Measurements from ENCODE around the gene FBXW5.

The FBXW5 gene

GRCh38 chr9:136947955-136948510 is 3.5 kb upstream of the FBXW5 start:
- DNase-seq (ENCODE audit: low read depth): no peak

DNA sequence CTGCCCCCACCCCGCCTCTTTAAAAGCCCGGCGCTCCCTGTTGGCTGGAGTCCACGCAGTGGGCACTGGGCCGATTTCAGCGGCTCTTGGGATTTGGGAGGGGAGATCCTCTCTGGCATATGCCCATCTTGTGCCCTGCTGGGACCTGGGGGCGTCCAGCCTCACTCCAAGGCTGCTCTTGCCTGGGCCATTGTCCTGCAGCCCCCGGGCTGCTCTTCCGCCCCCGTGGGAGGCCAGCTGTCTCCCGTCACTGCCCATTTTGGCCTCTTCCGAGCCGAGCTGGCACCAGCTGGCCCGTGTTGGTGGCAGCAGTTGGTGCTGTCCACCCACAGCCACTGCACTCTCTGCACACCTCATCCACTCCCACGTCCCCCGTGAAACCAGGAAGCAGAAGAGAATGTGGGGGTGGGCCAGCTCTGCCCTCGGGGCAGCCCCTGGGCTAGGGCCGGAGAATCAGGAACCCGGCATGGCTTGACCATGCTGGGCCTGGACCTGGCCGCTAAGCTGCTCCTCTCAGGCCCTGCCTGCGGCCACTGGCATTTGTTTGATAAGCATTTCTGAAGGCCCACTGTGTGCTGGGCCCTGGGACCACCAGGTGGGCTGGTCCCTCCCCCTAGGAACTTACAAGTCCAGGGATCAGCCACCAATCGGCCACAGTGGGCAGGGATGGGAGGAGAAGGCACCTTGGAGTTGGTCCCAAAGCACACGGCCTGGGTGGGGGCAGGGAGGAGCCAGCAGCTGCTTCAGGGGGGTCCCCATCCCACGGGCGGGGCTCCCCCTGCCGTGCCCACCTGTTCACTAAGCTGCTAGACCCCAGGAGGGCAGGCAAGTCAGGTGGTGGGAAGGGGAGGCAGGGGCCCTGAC is 2.7 kb upstream of the FBXW5 start:
- no peak for DNase-seq (ENCODE audit: low read depth)

GRCh38 chr9:136946228-136947027 is 1.9 kb upstream of the FBXW5 start:
- no peak for DNase-seq (ENCODE audit: low read depth)

DNA sequence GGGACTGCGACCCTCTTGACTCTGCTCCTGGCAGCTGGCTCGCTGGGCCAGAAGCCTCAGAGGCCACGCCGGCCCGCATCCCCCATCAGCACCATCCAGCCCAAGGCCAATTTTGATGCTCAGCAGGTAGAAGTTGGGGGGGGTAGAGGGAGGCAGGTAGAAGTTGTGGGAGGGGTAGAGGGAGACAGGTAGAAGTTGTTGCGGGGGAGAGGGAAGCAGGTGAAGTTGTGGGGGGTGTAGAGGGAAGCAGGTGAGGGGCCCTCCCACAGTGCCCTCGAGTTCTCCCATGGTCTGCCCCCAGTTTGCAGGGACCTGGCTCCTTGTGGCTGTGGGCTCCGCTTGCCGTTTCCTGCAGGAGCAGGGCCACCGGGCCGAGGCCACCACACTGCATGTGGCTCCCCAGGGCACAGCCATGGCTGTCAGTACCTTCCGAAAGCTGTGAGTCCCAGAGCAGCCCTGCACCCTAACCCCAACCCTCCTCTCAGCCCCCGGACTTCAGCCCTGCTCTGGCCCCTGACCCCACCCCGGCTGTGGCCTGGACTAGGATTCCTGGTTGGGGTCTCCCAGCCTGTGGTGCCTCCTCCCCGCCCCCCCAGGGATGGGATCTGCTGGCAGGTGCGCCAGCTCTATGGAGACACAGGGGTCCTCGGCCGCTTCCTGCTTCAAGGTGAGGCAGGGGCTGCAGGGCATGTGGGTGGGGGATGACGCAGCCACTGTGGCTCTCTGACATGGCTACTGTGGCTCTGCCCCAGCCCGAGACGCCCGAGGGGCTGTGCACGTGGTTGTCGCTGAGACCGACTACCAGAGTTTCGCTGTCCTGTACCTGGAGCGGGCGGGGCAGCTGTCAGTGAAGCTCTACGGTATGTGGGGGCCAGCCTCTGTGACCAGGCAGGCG is 1.0 kb upstream of the FBXW5 start:
- no peak for DNase-seq (ENCODE audit: low read depth)

- DNase-seq (ENCODE audit: low read depth): no peak
Measured at GRCh38 chr9:136944212-136944518, 373 bp downstream of the FBXW5 start.

DNA sequence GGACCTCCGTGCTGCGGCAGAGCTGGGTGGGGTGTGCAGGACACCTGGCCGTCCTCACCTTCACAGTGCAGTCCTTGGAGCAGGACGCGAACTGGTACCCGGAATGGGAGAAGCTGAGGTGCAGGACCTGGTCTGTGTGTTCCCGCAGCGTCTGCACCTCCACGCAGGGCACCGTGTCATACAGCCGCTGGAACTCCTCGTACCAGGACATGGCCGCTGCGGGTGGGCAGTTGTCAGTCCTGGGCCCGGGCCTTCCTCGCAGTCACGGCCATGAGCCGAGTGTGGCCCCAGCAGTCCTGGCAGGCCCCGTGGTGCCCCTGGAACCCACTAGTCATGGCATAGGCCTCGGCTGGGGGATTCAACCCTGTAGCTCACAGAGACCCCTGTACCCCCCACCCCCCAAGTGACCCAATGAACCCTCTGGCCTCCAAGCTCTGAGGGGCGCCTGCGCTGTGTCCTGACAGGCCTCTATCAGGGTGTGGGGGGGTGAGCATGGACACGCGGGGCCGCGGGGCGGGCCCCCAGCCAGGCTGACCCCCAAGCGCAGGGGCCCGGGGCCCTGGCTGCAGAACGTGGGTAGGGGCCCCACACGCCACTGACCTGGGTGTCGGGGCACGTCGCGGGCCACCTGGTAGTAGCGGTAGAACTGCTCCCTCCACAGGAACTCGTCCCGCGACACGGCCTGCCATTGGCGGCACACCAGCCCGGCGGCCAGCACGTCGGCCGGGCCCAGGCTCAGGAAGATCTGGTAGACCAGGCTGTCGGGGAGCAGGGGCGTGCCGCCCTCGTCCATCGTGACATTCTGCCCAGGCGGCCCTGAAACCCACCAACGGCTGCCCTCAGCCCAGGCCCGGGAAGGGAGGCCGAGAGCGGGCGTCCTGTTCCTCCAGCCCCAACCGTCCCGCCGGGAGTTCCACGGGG is 987 bp downstream of the FBXW5 start:
- DNase-seq (ENCODE audit: low read depth): no peak

DNA sequence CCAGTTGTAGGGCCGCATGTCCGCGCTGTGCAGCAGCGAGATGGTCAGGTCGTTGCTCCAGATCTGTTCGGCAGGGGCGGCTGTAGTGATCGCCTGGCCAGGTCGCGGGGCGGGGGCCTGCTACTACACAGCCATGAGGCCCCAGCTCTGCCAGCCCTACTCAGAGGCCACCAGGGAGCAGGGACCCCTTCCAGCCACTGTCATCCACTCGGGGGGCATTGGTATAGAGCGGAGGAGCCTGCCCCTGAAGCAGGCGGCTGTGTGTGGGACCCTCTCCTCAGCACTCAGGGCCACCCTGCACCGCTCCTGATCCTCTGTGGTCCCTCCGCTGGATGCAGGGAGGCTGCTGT is 1.7 kb downstream of the FBXW5 start:
- no peak for DNase-seq (ENCODE audit: low read depth)

DNA sequence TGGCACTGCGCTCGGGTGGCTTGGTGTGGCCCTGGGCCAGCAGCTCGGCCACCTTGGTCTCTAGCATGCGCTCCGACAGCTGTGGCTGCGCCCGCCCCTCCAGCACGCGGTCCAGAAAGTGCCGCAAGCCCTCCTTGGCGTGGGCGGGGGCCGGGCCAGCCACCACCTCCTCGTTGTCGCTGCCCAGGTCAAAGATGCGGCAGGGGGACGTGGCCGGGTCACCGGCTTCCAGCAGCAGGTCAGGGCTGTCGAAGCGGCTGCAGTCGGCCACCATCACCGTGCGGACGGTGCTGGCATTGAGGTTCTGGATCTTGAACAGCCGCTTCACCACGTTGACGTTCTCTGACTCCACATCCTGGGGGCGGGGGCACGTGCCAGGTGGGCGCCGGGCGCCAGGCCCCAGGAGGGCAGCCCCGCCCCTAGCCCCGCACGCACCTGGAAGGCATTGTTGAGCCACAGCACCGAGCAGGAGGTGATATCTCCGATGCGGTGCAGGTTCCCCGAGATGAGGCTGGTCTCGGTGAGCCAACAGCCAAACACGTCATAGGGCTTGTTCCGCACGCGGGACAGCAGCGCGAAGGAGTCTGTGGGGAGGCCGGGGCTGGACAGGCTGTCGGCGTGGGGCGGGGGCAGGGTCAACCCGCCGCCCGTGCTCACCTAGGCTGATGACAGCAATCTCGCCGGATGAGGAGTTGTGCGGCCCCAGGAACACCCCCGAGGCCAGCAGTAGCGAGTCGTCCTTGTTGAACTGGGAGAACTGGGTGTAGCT is 2.2 kb downstream of the FBXW5 start:
- no peak for DNase-seq (ENCODE audit: low read depth)

DNA sequence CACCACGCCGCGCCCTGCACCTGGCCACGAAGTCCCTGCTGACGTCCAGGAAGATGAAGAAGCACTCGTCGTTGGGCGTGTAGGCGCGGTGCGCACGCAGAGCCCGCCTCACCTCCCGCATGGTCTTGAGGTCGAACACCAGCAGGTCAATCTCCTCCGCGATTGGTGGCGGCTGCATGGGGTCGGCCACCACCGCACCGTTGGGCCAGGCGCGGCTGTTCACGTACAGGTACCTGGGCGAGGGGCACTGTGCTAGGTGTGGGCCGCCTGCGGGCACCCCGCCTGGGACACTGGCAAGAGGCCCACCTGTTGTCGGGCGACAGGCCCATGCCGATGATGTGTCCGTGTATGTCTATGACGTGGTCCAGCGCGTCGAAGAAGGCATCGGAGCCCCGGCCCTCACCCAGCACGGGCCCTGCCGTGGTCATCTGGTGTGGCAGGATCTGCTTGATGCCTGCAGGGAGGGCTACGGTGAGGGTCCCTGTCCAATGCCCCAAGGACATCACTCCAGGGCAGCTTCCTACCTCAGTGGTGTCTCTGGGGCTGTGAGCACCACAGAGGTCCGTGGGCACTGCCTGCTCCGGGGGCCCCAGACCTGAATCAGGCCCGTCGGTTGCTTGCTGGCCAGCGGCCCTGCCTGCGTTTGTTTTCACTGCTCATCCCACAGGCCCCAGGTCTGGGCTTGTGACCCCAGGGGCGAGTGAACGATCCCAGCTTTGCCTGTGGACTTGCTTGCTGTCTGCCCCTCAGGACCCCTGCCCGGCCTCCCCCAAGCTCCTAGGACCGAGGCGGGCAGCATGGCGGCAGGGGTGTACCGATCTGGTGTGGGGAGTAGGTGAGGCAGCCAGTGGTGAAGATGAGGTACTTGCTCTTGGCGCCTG is 3.1 kb downstream of the FBXW5 start:
- no peak for DNase-seq (ENCODE audit: low read depth)

GRCh38 chr9:136940526-136941230 is 3.9 kb downstream of the FBXW5 start:
- DNase-seq (ENCODE audit: low read depth): no peak

- DNase-seq (ENCODE audit: low read depth): no peak
Measured at GRCh38 chr9:136939996-136940525, 4.5 kb downstream of the FBXW5 start.

DNA sequence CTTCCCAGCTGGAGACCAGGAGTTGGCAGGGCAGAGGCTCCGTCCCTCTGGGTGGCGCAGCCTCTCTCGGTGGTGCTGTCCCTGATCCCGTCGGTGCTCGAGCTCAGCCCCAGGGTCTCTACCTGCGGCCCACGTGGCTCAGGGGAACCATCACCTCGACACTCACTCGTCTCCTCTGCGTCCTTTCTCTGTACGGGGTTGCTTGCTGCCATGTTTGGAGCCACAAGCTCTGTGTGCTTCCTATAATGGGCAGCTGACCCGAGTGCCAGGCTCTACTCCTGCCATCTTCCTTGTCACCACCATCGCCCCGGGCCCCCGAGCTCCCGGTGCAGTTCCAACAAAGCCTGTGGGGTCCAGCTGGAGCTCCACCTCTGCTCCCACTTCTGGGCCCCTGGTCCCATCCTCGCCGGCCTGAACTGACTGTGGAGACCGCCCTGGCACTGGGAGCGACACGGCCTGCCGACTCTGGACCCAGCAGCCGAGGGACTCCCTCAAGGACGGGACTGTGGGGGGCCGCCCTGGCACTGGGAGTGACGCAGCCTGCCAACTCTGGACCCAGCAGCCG is 5.0 kb downstream of the FBXW5 start:
- no peak for DNase-seq (ENCODE audit: low read depth)

- no peak for DNase-seq (ENCODE audit: low read depth)
Measured at GRCh38 chr9:136937186-136938001, 7.1 kb downstream of the FBXW5 start.

- DNase-seq (ENCODE audit: low read depth): no peak
Measured at GRCh38 chr9:136936645-136937170, 7.8 kb downstream of the FBXW5 start.

GRCh38 chr9:136935651-136936050 is 8.9 kb downstream of the FBXW5 start:
- DNase-seq (ENCODE audit: low read depth): no peak

DNA sequence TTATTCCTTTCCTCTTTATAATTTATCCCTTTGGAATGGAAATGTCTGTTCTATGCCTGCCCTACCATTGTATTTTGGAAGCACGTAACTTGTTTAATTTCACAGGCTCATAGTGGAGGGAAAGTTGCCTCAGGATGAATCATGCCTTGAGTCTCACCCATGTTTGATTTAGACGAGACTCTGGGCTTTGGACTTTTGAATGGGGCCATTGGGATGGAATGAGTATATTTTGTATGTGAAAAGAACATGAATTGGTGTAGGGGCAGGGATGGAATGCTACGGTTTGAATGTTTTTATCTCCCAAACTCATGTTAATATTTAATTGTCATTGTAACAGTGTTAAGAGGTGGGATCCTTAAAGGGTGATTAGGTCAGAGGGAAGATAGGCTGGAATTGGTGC is 10.3 kb downstream of the FBXW5 start:
- no peak for DNase-seq (ENCODE audit: low read depth)

- DNase-seq (ENCODE audit: low read depth): no peak
Measured at GRCh38 chr9:136931611-136932130, 12.9 kb downstream of the FBXW5 start.

Data from stimulated activated CD8-positive, alpha-beta memory T cell treated with anti-CD3 and anti-CD28 coated beads, Interleukin-12 subunit alpha, Interleukin-12 subunit beta, amount 100 ng/mL, for 1 hour (primary cell).